A673 (cell line): ENCODE results near the gene ADAMTSL1. TPM values are rescaled to one million over a fixed set of nuclear protein-coding genes. Genes with fewer than 3 reads are reported as not detected.

Source experiments
- BruUV-seq: library from RNA; stranded (reverse); fragments of 400-500 nt; replicated peaks from 2 replicates; lab custom pipeline; 2021; lab: Mats Ljungman, UMichigan
- CTCF ChIA-PET: fragments of 300-600 bp; sonication (Branson Sonifier 250); formaldehyde crosslinking; loops from one replicate; lab custom pipeline; 2022; ENCODE audit warnings: antibody characterized with exemption; lab: Charles Lee
- POLR2A ChIA-PET: fragments of 300-600 bp; sonication (Branson Sonifier 250); formaldehyde crosslinking; loops from one replicate; lab custom pipeline; 2022; ENCODE audit warnings: antibody characterized with exemption; ENCODE audit not compliant: low non-redundant PET; lab: Charles Lee
- DNase-seq: peaks from one replicate; pipeline ENCODE4 v3.0.0-alpha.2; 2015; ENCODE audit warnings: low spot score
- H3K27ac ChIP-seq: fragments of 200-600 bp; sonication (generic); 2 replicates; pipeline ENCODE4 v1.5.1; 2016; ENCODE audit warnings: mixed run types, low read depth, mild to moderate bottlenecking, mixed read lengths, antibody characterized with exemption, low read length; ENCODE audit not compliant: poor library complexity, severe bottlenecking
- H3K27me3 ChIP-seq: fragments of 200-600 bp; sonication (generic); replicated peaks from 2 replicates; pipeline ENCODE4 v1.6.1; 2017; ENCODE audit warnings: mixed run types, low read depth, mild to moderate bottlenecking, mixed read lengths, antibody characterized with exemption, low read length; ENCODE audit not compliant: insufficient read depth, poor library complexity
- H3K36me3 ChIP-seq: fragments of 200-600 bp; sonication (generic); 2 replicates; pipeline ENCODE4 v1.6.1; 2016; ENCODE audit warnings: mixed run types, mild to moderate bottlenecking, mixed read lengths, antibody characterized with exemption, low read length; ENCODE audit not compliant: insufficient read depth, poor library complexity, severe bottlenecking
- H3K4me1 ChIP-seq: fragments of 200-600 bp; sonication (generic); 2 replicates; pipeline ENCODE4 v1.6.1; 2017; ENCODE audit warnings: mixed run types, mild to moderate bottlenecking, mixed read lengths, antibody characterized with exemption, low read length; ENCODE audit not compliant: insufficient read depth, poor library complexity, severe bottlenecking
- H3K4me3 ChIP-seq: fragments of 200-600 bp; sonication (generic); 2 replicates; pipeline ENCODE4 v1.5.1; 2016; ENCODE audit warnings: low read depth, mixed run types, mild to moderate bottlenecking, mixed read lengths, low read length; ENCODE audit not compliant: poor library complexity, severe bottlenecking
- H3K9me3 ChIP-seq: fragments of 200-600 bp; sonication (generic); 2 replicates; pipeline ENCODE4 v1.6.1; 2016; ENCODE audit warnings: mixed run types, low read depth, mild to moderate bottlenecking, mixed read lengths, antibody characterized with exemption, low read length; ENCODE audit not compliant: poor library complexity, severe bottlenecking
- CTCF ChIP-seq: fragments of 300-800, 200-600 bp; sonication (generic); conservative IDR thresholded peaks from 2 replicates; pipeline ENCODE4 v1.5.1; 2017; ENCODE audit warnings: low read depth, mild to moderate bottlenecking, antibody characterized with exemption, low read length, moderate library complexity, mixed read lengths
- EZH2 ChIP-seq: fragments of 200-600 bp; sonication (generic); IDR thresholded peaks from 2 replicates; pipeline ENCODE4 v1.6.1; 2017; ENCODE audit warnings: borderline replicate concordance, low read depth, mild to moderate bottlenecking, mixed read lengths, antibody characterized with exemption, low read length; ENCODE audit not compliant: poor library complexity, severe bottlenecking
- intact Hi-C: fragments of 100-400 bp; cut with micrococcal nuclease; formaldehyde crosslinking; loops from one replicate; pipeline ENCODE4 v1.10.0; 2022; ENCODE audit not compliant: unreplicated experiment
- total RNA-seq: library from RNA; stranded (reverse); gene quantifications from 2 replicates; pipeline ENCODE4 v1.2.3, GENCODE V29; 2021

ADAMTSL1 gene
- total RNA-seq, 1 experiment from 2014 or later = not detected

GRCh38 chr9:18694959-18695668, 221.2 kb downstream of the ADAMTSL1 start:
- Histone ChIP-seq H3K27ac (no peak overlapping the region), H3K4me1 (no peaks in the 10 kb centered on the region), H3K4me3 (no peak overlapping the region), H3K36me3 (no peaks in the 10 kb centered on the region), H3K9me3 (no peaks in the 10 kb centered on the region), H3K27me3 (no peaks in the 10 kb centered on the region)
- BruUV-seq = no TSS peak
- CTCF ChIA-PET = no interaction called here
- POLR2A ChIA-PET = no interaction called here
- TF ChIP-seq CTCF = no peak
- TF ChIP-seq EZH2 = no peak
- intact Hi-C loops = no loop called here
- DNase-seq = no peak

GRCh38 chr9:18698992-18699391, 225.0 kb downstream of the ADAMTSL1 start:
- Histone ChIP-seq H3K27me3 (no peaks in the 10 kb centered on the region), H3K4me3 (no peak overlapping the region), H3K9me3 (no peaks in the 10 kb centered on the region), H3K4me1 (no peaks in the 10 kb centered on the region), H3K27ac (no peak overlapping the region), H3K36me3 (no peaks in the 10 kb centered on the region)
- TF ChIP-seq EZH2 (no peak), CTCF (no peak)
- DNase-seq = no peak
- ChIA-PET CTCF (no interaction called here), POLR2A (no interaction called here)
- no TSS peak for BruUV-seq
- intact Hi-C loops = no loop called here

- no peak overlapping the region for H3K4me3 ChIP-seq
- CTCF ChIA-PET = no interaction called here
- no TSS peak for BruUV-seq
Measured at GRCh38 chr9:18699764-18700163, 225.8 kb downstream of the ADAMTSL1 start.

More at GRCh38 chr9:18699764-18700163, 225.8 kb downstream of the ADAMTSL1 start:
- Histone ChIP-seq H3K27ac (no peak overlapping the region), H3K4me1 (no peaks in the 10 kb centered on the region), H3K9me3 (no peaks in the 10 kb centered on the region), H3K36me3 (no peaks in the 10 kb centered on the region), H3K27me3 (no peaks in the 10 kb centered on the region)
- TF ChIP-seq CTCF = no peak
- TF ChIP-seq EZH2 = no peak
- POLR2A ChIA-PET = no interaction called here
- intact Hi-C loops = no loop called here
- no peak for DNase-seq
